Liver (tissue), 3 donors: ENCODE results near the gene PITPNM3.

ENCODE experiments used
- CTCF ChIP-seq: fragments of 150-350 bp; IDR thresholded peaks from 2 replicates; pipeline ENCODE4 v1.5.1; 2017; ENCODE audit warnings: improper control_type of control experiment, low read depth, low read length; ENCODE audit not compliant: missing input control
- EGR1 ChIP-seq, 2 donors: IDR thresholded peaks; 2 replicates each; pipeline ENCODE4 v1.6.1; 2016 to 2018; ENCODE audit warnings: antibody characterized with exemption in 2 of 2, low read depth in 2 of 2
- HNF4G ChIP-seq: IDR thresholded peaks from 2 replicates; pipeline ENCODE4 v1.6.1; 2016; ENCODE audit warnings: antibody characterized with exemption
- JUND ChIP-seq, 2 donors: IDR thresholded peaks; 2 replicates each; pipeline ENCODE4 v1.6.1; 2016; ENCODE audit warnings: antibody characterized with exemption in 2 of 2
- MAX ChIP-seq: IDR thresholded peaks from 2 replicates; pipeline ENCODE4 v1.6.1; 2016; ENCODE audit warnings: antibody characterized with exemption
- REST ChIP-seq: IDR thresholded peaks from 2 replicates; pipeline ENCODE4 v1.6.1; 2016; ENCODE audit warnings: antibody characterized with exemption, mild to moderate bottlenecking
- RXRA ChIP-seq, 2 donors: IDR thresholded peaks; 2 replicates each; pipeline ENCODE4 v1.6.1; 2017 to 2018; ENCODE audit warnings: antibody characterized with exemption in 2 of 2, mild to moderate bottlenecking in 1 of 2
- SP1 ChIP-seq: IDR thresholded peaks from 2 replicates; pipeline ENCODE4 v1.6.1; 2018; ENCODE audit warnings: antibody characterized with exemption, mild to moderate bottlenecking
- TAF1 ChIP-seq: conservative IDR thresholded peaks from 2 replicates; pipeline ENCODE4 v1.6.1; 2016; ENCODE audit warnings: antibody characterized with exemption, mild to moderate bottlenecking
- YY1 ChIP-seq: IDR thresholded peaks from 2 replicates; pipeline ENCODE4 v1.6.1; 2016; ENCODE audit warnings: antibody characterized with exemption, mild to moderate bottlenecking
- ZBTB33 ChIP-seq: IDR thresholded peaks from 2 replicates; pipeline ENCODE4 v1.6.1; 2016; ENCODE audit warnings: antibody characterized with exemption
- donor health status: healthy.
- donor health status: healthy.

- no peak for TF ChIP-seq MAX
- TF ChIP-seq CTCF = no peak
- TF ChIP-seq TAF1 = no peak
- TF ChIP-seq RXRA (IDR thresholded peaks at IDR 0.05) = no peak
- TF ChIP-seq SP1 = no peak
- no peak for TF ChIP-seq EGR1 (IDR thresholded peaks at IDR 0.05; ENCODE audit: low read depth in 2 of 2)
- TF ChIP-seq REST = no peak
- TF ChIP-seq YY1 = no peak
- no peak for TF ChIP-seq HNF4G
- no peak for TF ChIP-seq ZBTB33
- TF ChIP-seq JUND (IDR thresholded peaks at IDR 0.05) = no peak
Measured at GRCh38 chr17:6494239-6494941, 62.0 kb downstream of the PITPNM3 start.
